Pancreas (tissue), 10 donors: ENCODE data around the gene KLF18. TPM values are rescaled to one million over a fixed set of nuclear protein-coding genes. Genes with fewer than 3 reads are reported as not detected.
A peak's percentile ranks its signal among the peaks of the same experiment; 100 is the strongest.

ENCODE experiments used
- ATAC-seq, 4 donors: fragments of 200-7000 bp; cut with Tn5 transposase; one replicate each; pipeline versions ENCODE4 v1.8.0 to v1.9.1; 2020; ENCODE audit warnings: mild to moderate bottlenecking in 4 of 4, moderate library complexity in 4 of 4
- DNase-seq, 6 donors: peaks; one replicate each; pipeline ENCODE4 v3.0.0-alpha.2; 2020
- FAIRE-seq: peaks from 2 replicates; lab custom pipeline; 2012; peaks lifted over from hg19 to GRCh38; lab: Jason Lieb, UNC
- H3K27ac ChIP-seq, 4 donors: fragments of 200-600 bp; sonication (generic); 1 replicate in 3 of 4; 2 replicates in 1 of 4; pipeline versions ENCODE4 v1.5.0 to v1.8.0; 2020
- H3K27me3 ChIP-seq, 4 donors: fragments of 200-600 bp; one replicate each; pipeline ENCODE4 v1.8.0; 2021
- H3K36me3 ChIP-seq, 3 donors: fragments of 200-600 bp; sonication (generic) in 1 of 3; one replicate each; pipeline versions ENCODE4 v1.5.0 to v1.8.0; 2020 to 2021
- H3K4me1 ChIP-seq, 3 donors: fragments of 200-600 bp; one replicate each; pipeline ENCODE4 v1.8.0; 2021
- H3K4me3 ChIP-seq, 4 donors: fragments of 200-600 bp; sonication (generic) in 2 of 4; one replicate each; pipeline versions ENCODE4 v1.5.0 to v1.8.0; 2020 to 2021
- H3K9me3 ChIP-seq, 4 donors: fragments of 200-600 bp; one replicate each; pipeline ENCODE4 v1.8.0; 2021
- WGBS, 2 donors: extraction: QIAGEN DNeasy Blood & Tissue Kit; methylation state at CpG; one replicate each; pipeline ENCODE4 v1.1.7; 2013; 5-methylcytosine and 5-hydroxymethylcytosine counted together
- intact Hi-C, 3 donors: fragments of 100-400 bp; cut with DNase I; formaldehyde crosslinking; loops; one replicate each; pipeline versions ENCODE4 v1.11.1 to v1.14.2; 2022
- polyA plus RNA-seq, 2 donors: library from polyadenylated mRNA; stranded (reverse); fragments of 200-250 nt; gene quantifications; one replicate each; pipeline ENCODE4 v1.2.3, GENCODE V29; 2013
- total RNA-seq, 6 donors: library from RNA; stranded (reverse); fragmentation: NEBNext Ultra II Directional in 4 of 6; extraction: Animal tissue kit (Norgen Biotek cat#: 25700) in 4 of 6; gene quantifications; one replicate each; pipeline versions ENCODE4 v1.2.1 to v1.2.4, GENCODE V29; 2021 to 2023
- TF ChIP-seq, protein P1 (sequence below), 4 donors: fragments of 200-600 bp; sonication (generic) in 3 of 4; IDR thresholded peaks; one replicate each; pipeline versions ENCODE4 v1.5.0 to v1.8.0; 2021; ENCODE audit warnings: antibody characterized with exemption in 4 of 4
- donor health status: healthy with polysubstance abuse.
- donor health status: DM: no; HTN: no; CAD: no; lungs with moderate emphysema.
- donor health status: DM: no; HTN: no; CAD: no.
- donor health status: control.
- donor health status: control.
- donor health status: Bipolar disorder and iron deficiency.
- donor health status: DM: yes; HTN: yes; CAD: no.
- donor health status: DM: no; HTN: no; CAD: no.
- donor health status: DM: no; HTN: no; CAD: no.
- donor health status: DM: yes; HTN: yes; CAD: no.

The KLF18 gene
- total and polyA plus RNA-seq, 8 donors = not detected

- FAIRE-seq (no peak), DNase-seq (no peak), ATAC-seq (no peak)
- Histone ChIP-seq H3K9me3 (no peaks in the 10 kb centered on the region), H3K27me3 (no peaks in the 10 kb centered on the region), H3K27ac (no peak overlapping the region), H3K4me3 (no peak overlapping the region), H3K36me3 (no peaks in the 10 kb centered on the region), H3K4me1 (no peaks in the 10 kb centered on the region)
- TF ChIP-seq, protein P1, sequence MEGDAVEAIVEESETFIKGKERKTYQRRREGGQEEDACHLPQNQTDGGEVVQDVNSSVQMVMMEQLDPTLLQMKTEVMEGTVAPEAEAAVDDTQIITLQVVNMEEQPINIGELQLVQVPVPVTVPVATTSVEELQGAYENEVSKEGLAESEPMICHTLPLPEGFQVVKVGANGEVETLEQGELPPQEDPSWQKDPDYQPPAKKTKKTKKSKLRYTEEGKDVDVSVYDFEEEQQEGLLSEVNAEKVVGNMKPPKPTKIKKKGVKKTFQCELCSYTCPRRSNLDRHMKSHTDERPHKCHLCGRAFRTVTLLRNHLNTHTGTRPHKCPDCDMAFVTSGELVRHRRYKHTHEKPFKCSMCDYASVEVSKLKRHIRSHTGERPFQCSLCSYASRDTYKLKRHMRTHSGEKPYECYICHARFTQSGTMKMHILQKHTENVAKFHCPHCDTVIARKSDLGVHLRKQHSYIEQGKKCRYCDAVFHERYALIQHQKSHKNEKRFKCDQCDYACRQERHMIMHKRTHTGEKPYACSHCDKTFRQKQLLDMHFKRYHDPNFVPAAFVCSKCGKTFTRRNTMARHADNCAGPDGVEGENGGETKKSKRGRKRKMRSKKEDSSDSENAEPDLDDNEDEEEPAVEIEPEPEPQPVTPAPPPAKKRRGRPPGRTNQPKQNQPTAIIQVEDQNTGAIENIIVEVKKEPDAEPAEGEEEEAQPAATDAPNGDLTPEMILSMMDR (IDR thresholded peaks at IDR 0.05) = no peak
- WGBS, 2 donors = 83 to 92% methylated on average over 1 of the region's 1 CpG
- intact Hi-C loops = no loop called here
These were observed 32.5 kb downstream of the KLF18 start for GRCh38 chr1:44108971-44109370.

GRCh38 chr1:44108241-44108640, 33.2 kb downstream of the KLF18 start:
- no peaks in the 10 kb centered on the region for H3K9me3 ChIP-seq
- FAIRE-seq (no peak), ATAC-seq (no peak), DNase-seq (no peak)
- no peak overlapping the region for H3K4me3 ChIP-seq
- TF ChIP-seq, protein P1 (IDR thresholded peaks at IDR 0.05) = no peak
- no peaks in the 10 kb centered on the region for H3K4me1 ChIP-seq
- H3K36me3 ChIP-seq = no peaks in the 10 kb centered on the region
- intact Hi-C loops = no loop called here
- H3K27me3 ChIP-seq = no peaks in the 10 kb centered on the region
- 78 to 90% methylated on average over 1 of the region's 1 CpG for WGBS, 2 donors
- no peak overlapping the region for H3K27ac ChIP-seq

- TF ChIP-seq, protein P1 (IDR thresholded peaks at IDR 0.05) = no peak
- no peak for DNase-seq
- intact Hi-C loops = no loop called here
- WGBS, 2 donors = 55 to 87% methylated on average over 2 to 3 of the region's 3 CpGs
- H3K36me3 ChIP-seq = no peaks in the 10 kb centered on the region
- no peak for FAIRE-seq
- no peaks in the 10 kb centered on the region for H3K9me3 ChIP-seq
- ATAC-seq = no peak
- H3K4me1 ChIP-seq = no peaks in the 10 kb centered on the region
- H3K27me3 ChIP-seq = no peaks in the 10 kb centered on the region
- no peak overlapping the region for H3K4me3 ChIP-seq
- H3K27ac ChIP-seq = no peak overlapping the region
These were observed 35.6 kb downstream of the KLF18 start for GRCh38 chr1:44105810-44106209.

GRCh38 chr1:44103270-44104131, 37.9 kb downstream of the KLF18 start:
- FAIRE-seq = no peak
- DNase-seq = peak in 3 of 6 donors; percentile 17 to 65 (median 19)
- Histone ChIP-seq H3K27ac (no peak overlapping the region), H3K4me3 (no peak overlapping the region), H3K27me3 (no peaks in the 10 kb centered on the region), H3K36me3 (no peaks in the 10 kb centered on the region), H3K4me1 (no peaks in the 10 kb centered on the region), H3K9me3 (no peaks in the 10 kb centered on the region)
- WGBS, 2 donors = 62 to 70% methylated on average over 45 to 46 of the region's 46 CpGs
- ATAC-seq = no peak
- TF ChIP-seq, protein P1 (IDR thresholded peaks at IDR 0.05) = no peak
- intact Hi-C loops = no loop called here

DNA sequence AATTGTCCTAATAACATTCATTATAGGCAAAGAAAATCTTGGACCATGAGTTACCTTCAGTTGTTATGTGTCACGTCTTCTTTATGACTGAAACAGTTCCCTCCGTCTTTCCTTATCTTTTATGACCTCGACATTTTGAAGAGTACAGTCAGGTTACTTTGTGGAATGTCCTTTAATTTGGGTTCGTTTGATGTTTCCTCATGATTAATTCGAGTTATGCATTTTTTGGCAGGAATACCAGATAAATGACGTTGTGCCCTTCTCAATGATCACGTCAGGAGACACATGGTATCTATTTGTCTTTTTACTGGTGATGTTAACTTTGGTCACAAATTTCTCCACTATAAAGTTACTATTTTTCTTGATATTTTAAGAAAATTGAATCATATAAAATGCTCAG, 40.1 kb downstream of the KLF18 start:
- Histone ChIP-seq H3K27ac (no peak overlapping the region), H3K27me3 (no peaks in the 10 kb centered on the region), H3K9me3 (no peaks in the 10 kb centered on the region), H3K4me1 (no peaks in the 10 kb centered on the region), H3K4me3 (no peak overlapping the region), H3K36me3 (no peaks in the 10 kb centered on the region)
- TF ChIP-seq, protein P1 (IDR thresholded peaks at IDR 0.05) = no peak
- intact Hi-C loops = no loop called here
- ATAC-seq (no peak), DNase-seq (no peak), FAIRE-seq (no peak)
- 44 to 45% methylated on average over 7 of the region's 7 CpGs for WGBS, 2 donors
